Left ventricle myocardium inferior (tissue), 1 donor: ENCODE results near the gene GRIK3. TPM values are rescaled to one million over a fixed set of nuclear protein-coding genes. Genes with fewer than 3 reads are reported as not detected.

Experiments used
- DNase-seq: peaks from one replicate; pipeline ENCODE4 v3.0.0-alpha.2; 2020
- H3K27ac ChIP-seq: fragments of 200-600 bp; replicated peaks from 2 replicates; pipeline ENCODE4 v1.8.0; 2021
- H3K27me3 ChIP-seq: fragments of 200-600 bp; 2 replicates; pipeline ENCODE4 v1.8.0; 2021; ENCODE audit warnings: low read depth
- H3K36me3 ChIP-seq: fragments of 200-600 bp; 2 replicates; pipeline ENCODE4 v1.8.0; 2021
- H3K4me1 ChIP-seq: fragments of 200-600 bp; 2 replicates; pipeline ENCODE4 v1.8.0; 2021
- H3K4me3 ChIP-seq: fragments of 200-600 bp; 2 replicates; pipeline ENCODE4 v1.8.0; 2021; ENCODE audit warnings: mild to moderate bottlenecking, moderate library complexity
- H3K9me3 ChIP-seq: fragments of 200-600 bp; replicated peaks from 2 replicates; pipeline ENCODE4 v1.8.0; 2021
- CTCF ChIP-seq: fragments of 200-600 bp; IDR thresholded peaks from 2 replicates; pipeline ENCODE4 v1.8.0; 2021; ENCODE audit warnings: antibody characterized with exemption, mild to moderate bottlenecking, borderline replicate concordance
- intact Hi-C: fragments of 100-400 bp; cut with micrococcal nuclease; formaldehyde crosslinking; loops from one replicate; pipeline ENCODE4 v1.11.0; 2022
- total RNA-seq: library from RNA; stranded (reverse); fragmentation: NEBNext Ultra II Directional; extraction: Animal tissue kit (Norgen Biotek cat#: 25700); gene quantifications from one replicate; pipeline ENCODE4 v1.2.1, GENCODE V29; 2021
- donor health status: DM: no; HTN: yes; CAD: no; lungs with severe emphysema.

GRIK3 gene
- total RNA-seq, 1 donor from 2014 or later, result 0.55 TPM

GRCh38 chr1:36888811-36889477 is 145.4 kb downstream of the GRIK3 start:
- no peaks in the 10 kb centered on the region for H3K36me3 ChIP-seq
- no peaks in the 10 kb centered on the region for H3K4me1 ChIP-seq
- no peaks in the 10 kb centered on the region for H3K9me3 ChIP-seq
- no peak for TF ChIP-seq CTCF
- H3K27me3 ChIP-seq, result peaks cover 90% of the 10 kb centered on the region
- intact Hi-C loops, result no loop called here
- no peak overlapping the region for H3K4me3 ChIP-seq
- no peak for DNase-seq
- H3K27ac ChIP-seq, result no peak overlapping the region

GRCh38 chr1:36885540-36886357 is 148.6 kb downstream of the GRIK3 start:
- TF ChIP-seq CTCF, result peak; percentile 8
- intact Hi-C loops, result no loop called here
- H3K27me3 ChIP-seq, result peaks cover 79% of the 10 kb centered on the region
- peak overlapping the region; percentile 40 for H3K27ac ChIP-seq
- no peaks in the 10 kb centered on the region for H3K36me3 ChIP-seq
- no peak overlapping the region for H3K4me3 ChIP-seq
- peak; percentile 37 for DNase-seq
- no peaks in the 10 kb centered on the region for H3K9me3 ChIP-seq
- no peaks in the 10 kb centered on the region for H3K4me1 ChIP-seq

- DNase-seq, result no peak
- H3K4me1 ChIP-seq, result no peaks in the 10 kb centered on the region
- H3K36me3 ChIP-seq, result no peaks in the 10 kb centered on the region
- intact Hi-C loops, result no loop called here
- H3K27ac ChIP-seq, result no peak overlapping the region
- H3K4me3 ChIP-seq, result no peak overlapping the region
- H3K9me3 ChIP-seq, result no peaks in the 10 kb centered on the region
- peaks cover 79% of the 10 kb centered on the region for H3K27me3 ChIP-seq
- TF ChIP-seq CTCF, result no peak
These were observed 149.5 kb downstream of the GRIK3 start for GRCh38 chr1:36884801-36885200.

- H3K36me3 ChIP-seq, result no peaks in the 10 kb centered on the region
- DNase-seq, result no peak
- no peak overlapping the region for H3K4me3 ChIP-seq
- H3K27me3 ChIP-seq, result peaks cover 81% of the 10 kb centered on the region
- no peaks in the 10 kb centered on the region for H3K4me1 ChIP-seq
- H3K27ac ChIP-seq, result no peak overlapping the region
- TF ChIP-seq CTCF, result no peak
- H3K9me3 ChIP-seq, result no peaks in the 10 kb centered on the region
- intact Hi-C loops, result no loop called here
These were observed 150.2 kb downstream of the GRIK3 start for GRCh38 chr1:36884029-36884701.

GRCh38 chr1:36883315-36883949 is 150.9 kb downstream of the GRIK3 start:
- Histone ChIP-seq H3K9me3 (no peaks in the 10 kb centered on the region), H3K4me1 (no peaks in the 10 kb centered on the region), H3K27ac (no peak overlapping the region), H3K27me3 (peaks cover 81% of the 10 kb centered on the region), H3K36me3 (no peaks in the 10 kb centered on the region), H3K4me3 (no peak overlapping the region)
- intact Hi-C loops, result no loop called here
- no peak for TF ChIP-seq CTCF
- no peak for DNase-seq
